ENCODE results near the gene TET1. TPM values are rescaled to one million over a fixed set of nuclear protein-coding genes. Genes with fewer than 3 reads are reported as not detected.
"Not testable (repeated sequence)": the region's sequence is repeated elsewhere in the genome, so short reads cannot be mapped to it uniquely, and the experiment has no call there.

TET1 gene
- total RNA-seq = 1.2 and 2.1 TPM in 2 replicates

GRCh38 chr10:68560186-68560942 is at the start of gene TET1:
TET1 (plus strand) TSS chr10:68560337; CDS start chr10:68572339, 12,002 bp downstream.
- no peaks in the 10 kb centered on the region for H3K36me3 ChIP-seq (ENCODE audit: control insufficient read depth, insufficient read depth, low read length)
- TF ChIP-seq CTCF (IDR thresholded peaks at IDR 0.05; ENCODE audit: insufficient read depth, low read length, poor library complexity, severe bottlenecking) = no peak
- DNase-seq (ENCODE audit: low read depth) = no peak
- no peaks in the 10 kb centered on the region for H3K27me3 ChIP-seq (ENCODE audit: control insufficient read depth, insufficient read depth, low read length)
- H3K4me3 ChIP-seq (ENCODE audit: low read depth, low read length) = peak within 1 kb of the TSS; percentile 80

DNA sequence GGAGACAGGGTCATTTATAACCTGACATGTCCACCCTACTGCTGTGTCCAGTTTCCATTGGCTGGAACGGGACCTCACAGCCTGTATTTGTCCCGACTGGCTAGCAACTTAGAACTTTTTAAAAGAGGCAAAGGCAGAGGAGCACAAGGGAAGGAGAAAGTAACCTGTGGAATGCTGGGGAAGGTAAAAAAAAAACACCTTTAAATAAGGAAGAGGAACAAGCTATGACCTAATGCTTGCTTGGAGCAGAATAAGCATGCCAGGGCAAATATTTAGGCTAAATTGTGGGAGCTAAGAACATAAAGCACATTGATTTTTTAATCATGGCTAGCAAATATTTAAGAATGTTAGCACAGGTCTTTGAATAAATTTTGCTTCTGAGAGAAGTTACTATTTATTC is 43.9 kb upstream of the TET1 start:
- not testable (repeated sequence) for H3K4me3 ChIP-seq (ENCODE audit: low read depth, low read length); H3K27me3 ChIP-seq (ENCODE audit: control insufficient read depth, insufficient read depth, low read length); DNase-seq (ENCODE audit: low read depth); H3K36me3 ChIP-seq (ENCODE audit: control insufficient read depth, insufficient read depth, low read length)

DNA sequence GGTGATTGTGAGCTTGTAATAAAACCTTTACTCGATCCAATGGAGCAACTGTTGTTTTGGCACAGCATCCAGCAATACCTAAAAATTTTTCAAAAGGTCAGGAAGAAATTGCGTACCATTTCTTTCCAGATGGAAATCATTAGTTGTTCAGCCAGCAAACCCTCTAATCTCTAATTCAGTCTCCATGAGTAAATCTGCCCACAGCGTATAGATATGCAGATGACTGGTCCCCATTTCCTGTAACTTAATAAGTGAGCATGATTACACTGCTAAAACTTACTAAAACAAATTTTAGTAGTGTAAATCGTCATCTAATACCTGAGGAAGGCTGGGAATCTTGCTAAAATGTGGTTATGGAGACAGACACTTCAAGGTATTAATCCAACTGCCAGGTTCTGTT is 43.4 kb upstream of the TET1 start:
- TF ChIP-seq CTCF (IDR thresholded peaks at IDR 0.05; ENCODE audit: insufficient read depth, low read length, poor library complexity, severe bottlenecking) = no peak
- DNase-seq (ENCODE audit: low read depth) = no peak
- Histone ChIP-seq H3K36me3 (ENCODE audit: control insufficient read depth, insufficient read depth, low read length) (no peaks in the 10 kb centered on the region), H3K27me3 (ENCODE audit: control insufficient read depth, insufficient read depth, low read length) (no peaks in the 10 kb centered on the region), H3K4me3 (ENCODE audit: low read depth, low read length) (no peak overlapping the region)

GRCh38 chr10:68517188-68517587 is 42.9 kb upstream of the TET1 start:
- no peak overlapping the region for H3K4me3 ChIP-seq (ENCODE audit: low read depth, low read length)
- H3K27me3 ChIP-seq (ENCODE audit: control insufficient read depth, insufficient read depth, low read length) = no peaks in the 10 kb centered on the region
- no peak for TF ChIP-seq CTCF (IDR thresholded peaks at IDR 0.05; ENCODE audit: insufficient read depth, low read length, poor library complexity, severe bottlenecking)
- DNase-seq (ENCODE audit: low read depth) = no peak
- no peaks in the 10 kb centered on the region for H3K36me3 ChIP-seq (ENCODE audit: control insufficient read depth, insufficient read depth, low read length)

DNA sequence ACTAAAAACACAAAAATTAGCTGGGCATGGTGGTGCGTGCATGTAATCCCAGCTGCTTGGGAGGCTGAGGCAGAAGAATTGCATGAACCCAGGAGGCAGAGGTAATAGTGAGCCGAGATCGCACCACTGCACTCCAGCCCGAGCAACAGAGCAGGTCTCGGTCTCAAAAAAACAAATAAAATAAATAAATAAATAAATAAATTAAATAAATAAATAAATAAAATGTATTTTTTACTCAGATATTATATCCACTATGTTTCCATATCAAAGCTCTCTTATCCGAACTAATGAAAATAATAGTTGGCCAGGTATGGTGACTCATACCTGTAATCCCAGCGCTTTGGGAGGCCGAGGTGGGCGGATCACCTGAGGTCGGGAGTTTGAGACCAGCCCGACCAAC is 41.5 kb upstream of the TET1 start:
- DNase-seq (ENCODE audit: low read depth); H3K36me3 ChIP-seq (ENCODE audit: control insufficient read depth, insufficient read depth, low read length); H3K4me3 ChIP-seq (ENCODE audit: low read depth, low read length); H3K27me3 ChIP-seq (ENCODE audit: control insufficient read depth, insufficient read depth, low read length): not testable (repeated sequence)

DNA sequence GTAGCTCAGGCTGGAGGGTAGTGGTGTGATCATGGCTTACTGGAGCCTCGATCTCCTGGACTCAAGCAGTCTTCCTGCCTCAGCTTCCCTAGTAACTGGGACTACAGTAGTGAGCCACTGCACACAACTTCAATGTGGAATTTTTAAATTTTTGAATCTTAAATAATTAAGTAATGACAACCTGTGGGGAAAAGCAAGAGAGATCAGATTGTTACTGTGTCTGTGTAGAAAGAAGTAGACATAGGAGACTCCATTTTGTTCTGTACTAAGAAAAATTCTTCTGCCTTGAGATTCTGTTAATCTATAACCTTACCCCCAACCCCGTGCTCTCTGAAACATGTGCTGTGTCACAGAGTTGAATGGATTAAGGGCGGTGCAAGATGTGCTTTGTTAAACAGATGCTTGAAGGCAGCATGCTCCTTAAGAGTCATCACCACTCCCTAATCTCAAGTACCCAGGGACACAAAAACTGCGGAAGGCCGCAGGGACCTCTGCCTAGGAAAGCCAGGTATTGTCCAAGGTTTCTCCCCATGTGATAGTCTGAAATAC is 34.6 kb upstream of the TET1 start:
- not testable (repeated sequence) for H3K4me3 ChIP-seq (ENCODE audit: low read depth, low read length); H3K36me3 ChIP-seq (ENCODE audit: control insufficient read depth, insufficient read depth, low read length); H3K27me3 ChIP-seq (ENCODE audit: control insufficient read depth, insufficient read depth, low read length); DNase-seq (ENCODE audit: low read depth)

- peak overlapping the region; percentile 64 for H3K4me3 ChIP-seq (ENCODE audit: low read depth, low read length)
- no peaks in the 10 kb centered on the region for H3K27me3 ChIP-seq (ENCODE audit: control insufficient read depth, insufficient read depth, low read length)
- TF ChIP-seq CTCF (IDR thresholded peaks at IDR 0.05; ENCODE audit: insufficient read depth, low read length, poor library complexity, severe bottlenecking) = no peak
- no peaks in the 10 kb centered on the region for H3K36me3 ChIP-seq (ENCODE audit: control insufficient read depth, insufficient read depth, low read length)
- DNase-seq (ENCODE audit: low read depth) = no peak
Observed at GRCh38 chr10:68526634-68527307, 33.4 kb upstream of the TET1 start.

All from kidney epithelial cell (primary cell).